ENCODE measurements around the gene ABCB8.

Gene ABCB8

DNA sequence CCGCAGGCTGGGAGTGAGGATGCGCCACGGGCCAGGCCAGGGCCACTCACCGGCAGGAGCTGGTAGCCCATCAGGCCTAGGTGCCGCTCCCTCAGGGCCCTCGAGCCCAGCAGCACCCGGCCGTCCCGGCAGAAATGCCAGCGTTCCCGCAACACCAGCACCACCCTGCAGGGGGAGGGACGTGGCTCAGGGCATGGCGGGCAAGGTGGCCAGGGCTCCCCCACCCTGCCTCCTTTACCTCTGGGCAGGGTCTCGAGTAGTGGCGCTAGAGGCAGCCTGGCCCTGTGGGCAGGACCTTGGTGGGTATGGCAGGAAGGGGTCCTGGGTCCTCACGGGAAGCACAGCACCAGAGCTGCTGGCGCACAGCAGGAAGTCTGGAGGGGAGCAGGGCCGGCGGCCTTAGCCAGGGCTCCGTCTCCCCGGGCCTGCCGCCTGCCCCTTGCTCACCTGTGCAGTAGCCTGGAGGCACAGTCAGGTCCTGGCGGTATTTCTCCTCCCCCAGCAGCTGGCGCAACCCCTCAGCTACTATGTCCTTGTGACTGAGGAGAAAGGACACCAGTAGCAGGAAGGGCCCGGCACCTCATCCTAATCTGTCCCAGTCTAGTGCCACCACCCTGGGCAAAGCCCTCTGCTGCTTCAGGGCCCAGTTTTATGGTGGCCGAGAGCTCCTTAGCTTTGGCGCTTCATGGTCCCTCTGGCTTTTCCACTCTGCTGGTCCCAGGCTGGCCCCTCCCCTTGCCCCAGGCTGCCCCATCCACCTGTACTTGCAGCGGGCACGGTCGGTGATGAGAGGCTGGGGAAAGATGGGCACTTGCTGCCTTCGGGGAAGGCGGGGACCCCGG is 48.8 kb downstream of the ABCB8 start:
- no peaks in the 10 kb centered on the region for H3K9me3 ChIP-seq (ENCODE audit: control insufficient read depth, insufficient read depth, low read depth, low read length)
- no peaks in the 10 kb centered on the region for H3K27me3 ChIP-seq (ENCODE audit: control insufficient read depth, insufficient read depth, low read length)
- H3K4me3 ChIP-seq (ENCODE audit: low read depth, low read length): no peak overlapping the region; the same call in 1 of the 2 replicates
- no peak overlapping the region for H3K27ac ChIP-seq (ENCODE audit: low read depth, low read length)
- no peak overlapping the region for H3K9ac ChIP-seq (ENCODE audit: low read length)
- H3K4me1 ChIP-seq (ENCODE audit: control insufficient read depth, insufficient read depth, low read length): peaks cover 53% of the 10 kb centered on the region
- peaks cover 33% of the 10 kb centered on the region for H3K36me3 ChIP-seq (ENCODE audit: control insufficient read depth, insufficient read depth, low read length)

DNA sequence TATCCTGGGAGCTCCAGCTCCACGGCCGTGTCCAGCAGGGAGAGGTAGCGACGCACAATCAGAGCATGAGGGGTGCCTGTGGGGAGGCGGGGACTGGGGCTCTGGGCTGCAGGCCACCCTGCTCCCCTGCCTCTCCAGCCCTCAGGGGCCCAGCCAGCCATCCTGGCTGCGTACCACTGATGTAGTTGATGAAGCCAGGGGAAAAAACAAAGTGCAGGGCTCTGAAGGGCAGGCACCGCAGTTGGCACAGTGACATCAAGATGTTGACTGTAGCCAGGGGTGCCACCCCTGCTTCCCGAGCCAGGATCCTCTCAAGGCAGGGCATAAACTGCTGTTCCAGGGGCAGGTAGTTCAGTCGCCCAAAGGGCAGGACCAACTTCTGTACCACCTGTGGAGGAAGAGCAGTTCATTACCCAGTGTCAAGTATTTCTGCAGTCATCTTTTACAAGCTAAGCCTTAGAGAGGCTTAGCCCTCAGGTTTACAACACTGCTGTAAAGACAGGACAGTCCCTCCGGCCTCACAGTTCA is 49.5 kb downstream of the ABCB8 start:
- no peaks in the 10 kb centered on the region for H3K9me3 ChIP-seq (ENCODE audit: control insufficient read depth, insufficient read depth, low read depth, low read length)
- no peak overlapping the region for H3K4me3 ChIP-seq (ENCODE audit: low read depth, low read length)
- H3K36me3 ChIP-seq (ENCODE audit: control insufficient read depth, insufficient read depth, low read length): peaks cover 28% of the 10 kb centered on the region
- H3K9ac ChIP-seq (ENCODE audit: low read length): no peak overlapping the region
- H3K4me1 ChIP-seq (ENCODE audit: control insufficient read depth, insufficient read depth, low read length): peaks cover 60% of the 10 kb centered on the region
- H3K27me3 ChIP-seq (ENCODE audit: control insufficient read depth, insufficient read depth, low read length): no peaks in the 10 kb centered on the region
- H3K27ac ChIP-seq (ENCODE audit: low read depth, low read length): no peak overlapping the region

DNA sequence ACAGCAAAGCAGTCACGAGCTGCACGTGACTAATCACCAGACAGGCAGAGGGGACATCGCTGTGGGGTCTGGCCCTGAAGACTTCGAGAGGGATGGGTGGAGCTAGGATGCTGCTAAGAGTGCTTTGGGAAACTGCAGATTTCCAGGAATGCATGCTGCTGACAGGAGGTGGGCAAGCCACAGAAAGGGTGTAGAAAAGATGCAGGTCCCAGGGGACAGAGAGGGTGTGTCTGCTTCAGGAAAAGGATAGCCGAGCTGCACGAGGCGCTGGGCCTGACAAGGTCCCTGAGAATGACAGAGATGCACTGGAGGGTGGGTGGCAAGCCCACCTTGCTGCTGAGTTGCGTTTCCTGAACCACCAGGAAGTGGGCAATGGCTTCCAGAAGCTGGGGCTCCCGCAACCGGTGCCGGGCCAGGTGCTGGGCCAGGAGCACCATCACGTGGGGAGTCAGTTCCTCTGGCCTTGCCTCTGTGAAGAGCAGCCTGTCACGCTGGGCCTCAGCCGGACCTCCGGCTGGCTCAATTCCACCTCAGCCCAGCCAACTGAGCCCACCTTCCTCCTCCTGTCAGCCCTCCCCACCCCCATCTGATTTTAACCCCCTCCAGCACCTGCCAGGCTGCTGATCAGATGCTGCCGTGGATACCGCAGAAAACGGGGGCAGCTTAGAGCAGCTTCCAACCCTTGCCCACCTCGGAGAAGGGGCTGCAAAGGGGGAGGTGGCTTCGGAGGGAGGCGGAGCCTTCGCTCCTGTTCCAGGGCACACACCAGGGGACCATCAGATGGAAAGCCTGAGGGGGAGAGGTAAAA is 50.2 kb downstream of the ABCB8 start:
- Histone ChIP-seq H3K4me3 (ENCODE audit: low read depth, low read length) (peak overlapping the region; percentile 95), H3K4me1 (ENCODE audit: control insufficient read depth, insufficient read depth, low read length) (peaks cover 60% of the 10 kb centered on the region), H3K9me3 (ENCODE audit: control insufficient read depth, insufficient read depth, low read depth, low read length) (no peaks in the 10 kb centered on the region), H3K27ac (ENCODE audit: low read depth, low read length) (no peak overlapping the region), H3K9ac (ENCODE audit: low read length) (peak overlapping the region; percentile 7), H3K27me3 (ENCODE audit: control insufficient read depth, insufficient read depth, low read length) (no peaks in the 10 kb centered on the region), H3K36me3 (ENCODE audit: control insufficient read depth, insufficient read depth, low read length) (peaks cover 28% of the 10 kb centered on the region)

DNA sequence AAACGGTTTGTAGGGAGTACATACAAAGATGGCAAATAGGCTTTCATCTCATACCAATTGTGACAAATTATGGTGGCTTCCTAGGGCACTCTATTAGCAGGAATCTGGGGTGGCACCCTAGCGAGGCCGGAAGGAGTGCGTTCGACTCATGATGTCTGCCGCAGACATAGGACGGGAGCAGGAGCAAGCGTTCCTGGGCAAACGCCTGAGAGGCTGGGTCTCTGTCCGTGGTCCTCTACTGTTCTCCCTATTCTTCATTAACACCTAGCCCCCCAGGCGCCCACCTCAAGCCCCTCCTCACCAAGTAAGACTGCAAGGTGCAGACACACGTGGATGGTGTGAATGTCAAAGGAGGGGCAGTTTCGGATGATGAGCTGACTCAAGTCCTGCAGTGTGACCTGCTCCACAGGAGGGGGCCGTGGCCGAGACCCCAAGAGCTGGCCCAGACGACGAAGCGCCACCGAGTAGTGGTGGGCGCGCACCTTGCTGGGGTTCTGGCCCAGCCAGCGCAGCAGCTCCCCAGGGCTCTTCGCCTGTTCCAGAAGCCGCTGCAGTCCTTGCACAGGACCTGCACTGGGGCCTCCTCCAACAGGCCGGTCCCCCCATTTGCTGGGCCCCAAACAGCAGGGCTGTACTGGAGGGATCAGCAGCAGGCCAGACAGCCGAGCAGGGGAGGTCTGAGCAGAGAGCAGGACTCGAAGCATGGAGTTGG is 51.1 kb downstream of the ABCB8 start:
- Histone ChIP-seq H3K27me3 (ENCODE audit: control insufficient read depth, insufficient read depth, low read length) (0 out of 2 replicates have a peak, but pooled peaks cover 4% of the 10 kb centered on the region), H3K27ac (ENCODE audit: low read depth, low read length) (no peak overlapping the region), H3K9me3 (ENCODE audit: control insufficient read depth, insufficient read depth, low read depth, low read length) (no peaks in the 10 kb centered on the region), H3K4me3 (ENCODE audit: low read depth, low read length) (peak overlapping the region; percentile 95), H3K4me1 (ENCODE audit: control insufficient read depth, insufficient read depth, low read length) (peaks cover 64% of the 10 kb centered on the region), H3K9ac (ENCODE audit: low read length) (peak overlapping the region; percentile 93), H3K36me3 (ENCODE audit: control insufficient read depth, insufficient read depth, low read length) (peaks cover 20% of the 10 kb centered on the region)

DNA sequence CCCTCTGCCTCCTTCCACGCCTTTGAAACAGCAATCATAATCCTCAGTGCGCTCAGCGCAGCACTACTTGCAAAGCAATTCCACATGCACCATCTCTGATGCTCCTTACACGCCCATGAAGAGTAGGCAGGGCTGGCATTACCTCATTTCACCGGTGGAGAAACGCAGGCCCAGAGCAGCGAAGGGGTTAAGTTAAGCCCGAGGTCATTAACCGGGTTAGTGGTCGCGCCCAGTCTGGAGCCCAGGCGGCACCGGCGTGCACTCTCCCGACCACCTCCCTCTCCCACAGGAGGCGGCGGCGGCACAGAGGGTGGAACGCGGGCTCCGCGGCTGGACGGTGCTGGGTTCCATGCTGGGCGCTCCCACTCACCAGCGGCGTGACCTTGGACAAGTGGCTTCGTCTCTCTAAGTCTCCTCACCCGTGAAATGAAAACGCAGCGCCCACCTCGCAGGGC is 51.8 kb downstream of the ABCB8 start:
- H3K27me3 ChIP-seq (ENCODE audit: control insufficient read depth, insufficient read depth, low read length): peaks cover 9% of the 10 kb centered on the region; the same call in 1 of the 2 replicates
- H3K4me1 ChIP-seq (ENCODE audit: control insufficient read depth, insufficient read depth, low read length): peaks cover 68% of the 10 kb centered on the region

DNA sequence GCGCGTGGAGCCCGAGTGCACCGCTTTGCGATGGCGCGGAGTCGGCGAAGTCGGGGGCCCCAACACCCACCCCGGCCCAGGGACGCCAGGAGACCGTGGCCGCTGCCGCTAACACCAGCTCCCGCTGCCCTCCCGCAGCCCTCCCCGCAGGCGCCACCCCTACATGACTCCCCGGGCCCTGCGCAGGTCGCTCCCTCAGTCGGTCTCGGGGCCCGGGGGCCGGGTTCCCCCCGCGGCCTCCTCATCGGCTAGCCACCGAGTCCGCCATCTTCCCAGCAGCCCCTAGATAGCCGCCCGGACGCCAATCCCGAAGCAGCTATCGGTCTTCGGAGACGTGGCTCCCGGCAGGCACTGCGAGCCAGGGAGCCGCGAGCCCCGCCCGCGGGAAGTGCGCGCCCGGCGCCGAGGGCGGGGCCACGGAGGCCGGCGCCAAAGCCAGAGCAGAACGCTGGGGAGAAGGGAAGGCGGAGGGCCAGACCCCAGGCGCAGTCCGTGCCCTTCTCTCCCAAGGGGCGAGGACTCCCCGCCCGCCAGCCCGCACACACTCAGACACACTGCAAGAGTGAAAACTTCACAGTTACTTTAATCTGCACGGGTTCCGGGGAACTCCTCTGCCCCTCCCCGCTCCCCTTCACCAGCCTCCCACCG is 52.4 kb downstream of the ABCB8 start, which contains the start of gene FASTK:
Gene FASTK (minus strand): TSS at position 288 of the 648 bp plus-strand sequence. CDS start 43 bp downstream, at position 245.
- peak within 1 kb of the TSS; percentile 95 for H3K4me3 ChIP-seq (ENCODE audit: low read depth, low read length)
- peaks cover 72% of the 10 kb centered on the region for H3K4me1 ChIP-seq (ENCODE audit: control insufficient read depth, insufficient read depth, low read length)
- H3K27ac ChIP-seq (ENCODE audit: low read depth, low read length): peak within 1 kb of the TSS; percentile 93
- H3K36me3 ChIP-seq (ENCODE audit: control insufficient read depth, insufficient read depth, low read length): peaks cover 7% of the 10 kb centered on the region
- H3K27me3 ChIP-seq (ENCODE audit: control insufficient read depth, insufficient read depth, low read length): peaks cover 12% of the 10 kb centered on the region
- no peaks in the 10 kb centered on the region for H3K9me3 ChIP-seq (ENCODE audit: control insufficient read depth, insufficient read depth, low read depth, low read length)
- peak within 1 kb of the TSS; percentile 93 for H3K9ac ChIP-seq (ENCODE audit: low read length)

More for the DNA sequence above, 51.8 kb downstream of the ABCB8 start:
- Histone ChIP-seq H3K36me3 (ENCODE audit: control insufficient read depth, insufficient read depth, low read length) (peaks cover 12% of the 10 kb centered on the region), H3K4me3 (ENCODE audit: low read depth, low read length) (peak overlapping the region; percentile 95), H3K27ac (ENCODE audit: low read depth, low read length) (peak overlapping the region; percentile 93), H3K9me3 (ENCODE audit: control insufficient read depth, insufficient read depth, low read depth, low read length) (no peaks in the 10 kb centered on the region), H3K9ac (ENCODE audit: low read length) (peak overlapping the region; percentile 93)

DNA sequence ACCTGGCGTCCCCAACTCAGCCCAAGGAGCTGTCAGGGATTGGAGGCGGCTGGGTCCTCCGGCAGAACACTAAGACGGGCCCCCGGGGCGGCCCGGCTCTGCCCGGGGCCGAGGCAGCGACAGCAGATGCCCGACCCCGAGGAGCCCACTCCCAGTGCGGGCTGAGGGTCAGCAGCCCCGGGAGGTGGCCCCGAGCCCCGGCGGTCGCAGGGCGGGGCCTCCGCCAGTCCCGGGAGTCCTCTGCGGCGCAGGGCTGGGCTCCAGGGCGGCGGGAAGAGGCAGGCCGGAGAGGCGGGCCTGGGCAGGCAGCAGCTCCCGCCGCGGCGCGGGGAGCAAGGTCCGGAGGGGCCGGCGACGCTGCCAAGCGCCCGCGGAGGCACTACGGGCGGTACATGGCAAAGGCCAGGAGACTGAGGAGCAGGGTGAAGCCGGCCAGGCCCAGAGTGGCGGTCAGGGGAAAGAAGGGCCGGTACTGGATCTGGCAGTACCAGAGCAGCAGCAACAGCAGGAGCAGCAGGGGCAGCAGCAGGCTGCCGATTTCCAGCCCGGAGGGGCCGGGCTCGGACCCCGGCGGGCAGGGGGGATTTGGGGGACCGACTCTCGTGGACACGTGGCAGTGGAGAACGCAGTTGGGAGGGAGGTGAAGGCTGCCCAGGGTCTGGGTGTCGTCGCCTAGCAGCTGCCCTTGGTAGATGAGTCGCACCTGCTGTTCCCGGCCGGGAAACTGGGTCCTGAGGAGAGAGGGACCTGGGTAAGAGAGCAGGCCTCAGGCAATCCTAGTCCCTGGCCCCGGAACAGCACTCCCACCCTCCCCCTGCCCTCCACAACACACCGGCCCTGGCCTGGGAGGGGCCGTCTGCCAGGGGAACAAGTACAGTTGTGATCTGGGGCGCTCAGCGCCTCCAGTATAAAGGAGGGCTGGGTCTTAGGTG is 53.2 kb downstream of the ABCB8 start:
- H3K9ac ChIP-seq (ENCODE audit: low read length): peak overlapping the region; percentile 93
- peaks cover 66% of the 10 kb centered on the region for H3K4me1 ChIP-seq (ENCODE audit: control insufficient read depth, insufficient read depth, low read length)
- H3K4me3 ChIP-seq (ENCODE audit: low read depth, low read length): peak overlapping the region; percentile 95
- peaks cover 12% of the 10 kb centered on the region for H3K27me3 ChIP-seq (ENCODE audit: control insufficient read depth, insufficient read depth, low read length)
- H3K36me3 ChIP-seq (ENCODE audit: control insufficient read depth, insufficient read depth, low read length): no peaks in the 10 kb centered on the region
- H3K9me3 ChIP-seq (ENCODE audit: control insufficient read depth, insufficient read depth, low read depth, low read length): no peaks in the 10 kb centered on the region
- H3K27ac ChIP-seq (ENCODE audit: low read depth, low read length): peak overlapping the region; percentile 93; the same call in 1 of the 2 replicates

DNA sequence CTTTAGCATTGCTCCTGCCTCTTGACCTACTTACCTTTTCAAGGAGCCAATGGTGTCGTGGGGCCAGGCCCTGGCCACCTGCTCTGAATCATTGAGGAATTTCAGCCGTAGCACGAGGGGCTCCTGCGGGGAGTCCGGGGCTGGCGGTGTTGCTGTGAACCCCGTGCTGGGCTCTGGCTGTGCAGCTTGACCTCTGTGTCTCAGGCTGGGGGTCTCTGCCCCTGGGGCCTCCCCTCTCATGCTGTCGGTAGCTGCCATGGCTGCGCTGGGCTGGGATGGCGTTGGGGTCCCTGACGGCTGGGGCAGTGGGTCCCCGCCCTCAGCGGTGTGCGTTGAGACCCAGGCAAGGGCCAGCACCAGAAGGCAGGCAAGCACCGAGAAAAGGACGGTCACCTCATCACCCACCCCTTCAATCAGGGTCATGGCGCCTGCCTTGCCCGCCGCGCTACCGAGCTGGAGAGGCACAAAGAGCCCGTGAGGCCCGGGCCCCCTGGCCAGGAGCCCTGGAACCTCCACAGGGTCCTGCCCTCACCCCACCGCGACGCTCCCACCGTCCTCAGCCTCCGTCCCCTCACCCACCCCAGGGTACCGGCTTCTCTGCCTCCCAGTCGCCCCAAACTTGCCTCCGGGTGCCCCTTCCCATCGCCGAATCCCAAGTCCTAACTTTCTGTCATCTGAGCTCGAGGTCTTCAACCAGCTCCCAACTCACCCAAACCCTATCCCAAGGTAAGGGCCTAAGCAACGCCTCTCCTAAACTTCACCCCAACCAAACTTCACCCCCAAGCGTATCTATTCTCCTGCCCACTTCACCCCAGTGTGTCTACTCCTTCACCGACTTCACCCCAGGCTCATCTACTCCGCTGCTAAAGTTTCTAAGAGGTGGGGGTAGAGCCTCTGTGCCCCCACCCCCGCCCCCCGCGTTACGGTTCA is 54.2 kb downstream of the ABCB8 start:
- H3K27me3 ChIP-seq (ENCODE audit: control insufficient read depth, insufficient read depth, low read length): peaks cover 14% of the 10 kb centered on the region
- no peaks in the 10 kb centered on the region for H3K36me3 ChIP-seq (ENCODE audit: control insufficient read depth, insufficient read depth, low read length)
- H3K9ac ChIP-seq (ENCODE audit: low read length): peak overlapping the region; percentile 24
- peak overlapping the region; percentile 95 for H3K4me3 ChIP-seq (ENCODE audit: low read depth, low read length)
- no peak overlapping the region; the same call in 1 of the 2 replicates for H3K27ac ChIP-seq (ENCODE audit: low read depth, low read length)
- peaks cover 56% of the 10 kb centered on the region for H3K4me1 ChIP-seq (ENCODE audit: control insufficient read depth, insufficient read depth, low read length)
- no peaks in the 10 kb centered on the region for H3K9me3 ChIP-seq (ENCODE audit: control insufficient read depth, insufficient read depth, low read depth, low read length)

All from HUES6 (cell line).